Ishikawa (cell line): ENCODE results near the gene KIF17.

ENCODE experiments used
- CEBPB ChIP-seq: IDR thresholded peaks from 2 replicates; pipeline ENCODE4 v1.6.1; 2012
- CREB1 ChIP-seq: IDR thresholded peaks from 2 replicates; pipeline ENCODE4 v1.6.1; 2012; ENCODE audit warnings: low read depth
- EGR1 ChIP-seq: IDR thresholded peaks from 2 replicates; pipeline ENCODE4 v1.6.1; 2012
- EP300 ChIP-seq: IDR thresholded peaks from 2 replicates; pipeline ENCODE4 v1.6.1; 2012; ENCODE audit warnings: borderline replicate concordance
- FOXM1 ChIP-seq: IDR thresholded peaks from 2 replicates; pipeline ENCODE4 v1.6.1; 2012; ENCODE audit warnings: low read depth, borderline replicate concordance
- NFIC ChIP-seq: IDR thresholded peaks from 2 replicates; pipeline ENCODE4 v1.6.1; 2012
- RAD21 ChIP-seq: IDR thresholded peaks from 2 replicates; pipeline ENCODE4 v1.6.1; 2012; ENCODE audit warnings: low read depth
- TAF1 ChIP-seq: IDR thresholded peaks from 2 replicates; pipeline ENCODE4 v1.6.1; 2012; ENCODE audit warnings: low read depth, mild to moderate bottlenecking
- TCF12 ChIP-seq: IDR thresholded peaks from 2 replicates; pipeline ENCODE4 v1.6.1; 2012; ENCODE audit warnings: low read depth
- TEAD4 ChIP-seq: IDR thresholded peaks from 2 replicates; pipeline ENCODE4 v1.6.1; 2012
- YY1 ChIP-seq: IDR thresholded peaks from 2 replicates; pipeline ENCODE4 v1.6.1; 2012; ENCODE audit warnings: low read depth
- ZBTB7A ChIP-seq: IDR thresholded peaks from 2 replicates; pipeline ENCODE4 v1.6.1; 2012; ENCODE audit warnings: low read depth
- TF ChIP-seq, protein P1 (sequence below): IDR thresholded peaks from 2 replicates; pipeline ENCODE4 v1.6.1; 2012; ENCODE audit warnings: low read depth, mild to moderate bottlenecking
- TF ChIP-seq, protein P2 (sequence below): IDR thresholded peaks from 2 replicates; pipeline ENCODE4 v1.6.1; 2012
- TF ChIP-seq, protein P3 (sequence below): IDR thresholded peaks from 2 replicates; pipeline ENCODE4 v1.6.1; 2012

The KIF17 gene

DNA sequence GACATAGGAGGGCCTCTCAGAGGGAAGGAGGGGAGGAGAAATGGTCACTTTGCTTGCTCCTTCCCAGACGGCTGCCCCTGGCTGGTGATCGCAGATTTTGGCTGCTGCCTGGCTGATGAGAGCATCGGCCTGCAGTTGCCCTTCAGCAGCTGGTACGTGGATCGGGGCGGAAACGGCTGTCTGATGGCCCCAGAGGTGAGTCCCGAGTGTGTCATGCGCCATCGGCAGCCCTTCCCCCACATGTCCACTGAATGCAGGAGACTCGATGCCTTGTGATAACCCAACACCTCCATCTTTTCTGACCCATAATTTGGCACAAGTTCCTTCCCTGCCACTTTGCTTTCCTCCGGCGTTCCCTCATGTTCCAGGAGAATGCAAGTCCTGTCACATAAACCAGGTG, 69.4 kb downstream of the KIF17 start:
- TF ChIP-seq EP300: no peak
- no peak for TF ChIP-seq FOXM1
- TF ChIP-seq, protein P1, sequence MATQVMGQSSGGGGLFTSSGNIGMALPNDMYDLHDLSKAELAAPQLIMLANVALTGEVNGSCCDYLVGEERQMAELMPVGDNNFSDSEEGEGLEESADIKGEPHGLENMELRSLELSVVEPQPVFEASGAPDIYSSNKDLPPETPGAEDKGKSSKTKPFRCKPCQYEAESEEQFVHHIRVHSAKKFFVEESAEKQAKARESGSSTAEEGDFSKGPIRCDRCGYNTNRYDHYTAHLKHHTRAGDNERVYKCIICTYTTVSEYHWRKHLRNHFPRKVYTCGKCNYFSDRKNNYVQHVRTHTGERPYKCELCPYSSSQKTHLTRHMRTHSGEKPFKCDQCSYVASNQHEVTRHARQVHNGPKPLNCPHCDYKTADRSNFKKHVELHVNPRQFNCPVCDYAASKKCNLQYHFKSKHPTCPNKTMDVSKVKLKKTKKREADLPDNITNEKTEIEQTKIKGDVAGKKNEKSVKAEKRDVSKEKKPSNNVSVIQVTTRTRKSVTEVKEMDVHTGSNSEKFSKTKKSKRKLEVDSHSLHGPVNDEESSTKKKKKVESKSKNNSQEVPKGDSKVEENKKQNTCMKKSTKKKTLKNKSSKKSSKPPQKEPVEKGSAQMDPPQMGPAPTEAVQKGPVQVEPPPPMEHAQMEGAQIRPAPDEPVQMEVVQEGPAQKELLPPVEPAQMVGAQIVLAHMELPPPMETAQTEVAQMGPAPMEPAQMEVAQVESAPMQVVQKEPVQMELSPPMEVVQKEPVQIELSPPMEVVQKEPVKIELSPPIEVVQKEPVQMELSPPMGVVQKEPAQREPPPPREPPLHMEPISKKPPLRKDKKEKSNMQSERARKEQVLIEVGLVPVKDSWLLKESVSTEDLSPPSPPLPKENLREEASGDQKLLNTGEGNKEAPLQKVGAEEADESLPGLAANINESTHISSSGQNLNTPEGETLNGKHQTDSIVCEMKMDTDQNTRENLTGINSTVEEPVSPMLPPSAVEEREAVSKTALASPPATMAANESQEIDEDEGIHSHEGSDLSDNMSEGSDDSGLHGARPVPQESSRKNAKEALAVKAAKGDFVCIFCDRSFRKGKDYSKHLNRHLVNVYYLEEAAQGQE: no peak
- TF ChIP-seq, protein P2, sequence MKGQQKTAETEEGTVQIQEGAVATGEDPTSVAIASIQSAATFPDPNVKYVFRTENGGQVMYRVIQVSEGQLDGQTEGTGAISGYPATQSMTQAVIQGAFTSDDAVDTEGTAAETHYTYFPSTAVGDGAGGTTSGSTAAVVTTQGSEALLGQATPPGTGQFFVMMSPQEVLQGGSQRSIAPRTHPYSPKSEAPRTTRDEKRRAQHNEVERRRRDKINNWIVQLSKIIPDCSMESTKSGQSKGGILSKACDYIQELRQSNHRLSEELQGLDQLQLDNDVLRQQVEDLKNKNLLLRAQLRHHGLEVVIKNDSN: no peak
- TF ChIP-seq TEAD4: no peak
- TF ChIP-seq TAF1: no peak
- TF ChIP-seq, protein P3, sequence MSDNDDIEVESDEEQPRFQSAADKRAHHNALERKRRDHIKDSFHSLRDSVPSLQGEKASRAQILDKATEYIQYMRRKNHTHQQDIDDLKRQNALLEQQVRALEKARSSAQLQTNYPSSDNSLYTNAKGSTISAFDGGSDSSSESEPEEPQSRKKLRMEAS: no peak
- no peak for TF ChIP-seq NFIC
- no peak for TF ChIP-seq TCF12
- TF ChIP-seq ZBTB7A: no peak
- TF ChIP-seq EGR1: no peak
- TF ChIP-seq YY1: no peak
- TF ChIP-seq RAD21: no peak
- no peak for TF ChIP-seq CREB1

DNA sequence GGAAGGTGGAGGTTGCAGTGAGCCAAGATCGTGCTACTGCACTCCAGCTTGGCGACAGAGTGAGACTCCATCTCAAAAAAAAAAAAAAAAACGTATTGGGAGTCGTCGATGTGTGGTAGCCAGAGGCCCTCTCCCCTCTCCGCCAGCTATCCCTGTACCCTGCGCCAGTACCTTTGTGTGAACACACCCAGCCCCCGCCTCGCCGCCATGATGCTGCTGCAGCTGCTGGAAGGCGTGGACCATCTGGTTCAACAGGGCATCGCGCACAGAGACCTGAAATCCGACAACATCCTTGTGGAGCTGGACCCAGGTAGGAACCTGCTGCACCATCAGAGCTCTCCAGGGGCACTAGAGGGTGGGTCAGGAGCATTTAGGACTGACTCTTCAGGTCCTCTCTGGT, 72.4 kb downstream of the KIF17 start:
- no peak for TF ChIP-seq RAD21
- TF ChIP-seq, protein P2: no peak
- TF ChIP-seq NFIC: no peak
- TF ChIP-seq EP300: no peak
- TF ChIP-seq EGR1: no peak
- TF ChIP-seq, protein P3: no peak
- TF ChIP-seq ZBTB7A: no peak
- no peak for TF ChIP-seq TEAD4
- no peak for TF ChIP-seq FOXM1
- no peak for TF ChIP-seq CEBPB
- no peak for TF ChIP-seq CREB1
- no peak for TF ChIP-seq TAF1
- TF ChIP-seq, protein P1: no peak
- TF ChIP-seq YY1: no peak
- no peak for TF ChIP-seq TCF12

DNA sequence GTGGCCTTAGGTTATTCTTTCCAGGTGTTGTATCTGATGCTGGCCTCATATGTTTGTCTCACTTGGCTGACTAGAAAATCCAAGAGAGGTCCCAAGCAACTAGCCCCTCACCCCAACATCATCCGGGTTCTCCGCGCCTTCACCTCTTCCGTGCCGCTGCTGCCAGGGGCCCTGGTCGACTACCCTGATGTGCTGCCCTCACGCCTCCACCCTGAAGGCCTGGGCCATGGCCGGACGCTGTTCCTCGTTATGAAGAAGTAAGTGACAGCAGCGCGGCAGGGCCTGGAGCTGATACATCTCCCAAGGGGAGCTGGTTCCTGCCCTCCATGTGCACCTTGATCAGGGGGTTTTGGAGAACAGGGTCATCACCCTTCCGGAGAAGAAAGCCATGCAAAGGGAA, 73.4 kb downstream of the KIF17 start:
- no peak for TF ChIP-seq NFIC
- TF ChIP-seq, protein P1: no peak
- TF ChIP-seq, protein P3: no peak

DNA sequence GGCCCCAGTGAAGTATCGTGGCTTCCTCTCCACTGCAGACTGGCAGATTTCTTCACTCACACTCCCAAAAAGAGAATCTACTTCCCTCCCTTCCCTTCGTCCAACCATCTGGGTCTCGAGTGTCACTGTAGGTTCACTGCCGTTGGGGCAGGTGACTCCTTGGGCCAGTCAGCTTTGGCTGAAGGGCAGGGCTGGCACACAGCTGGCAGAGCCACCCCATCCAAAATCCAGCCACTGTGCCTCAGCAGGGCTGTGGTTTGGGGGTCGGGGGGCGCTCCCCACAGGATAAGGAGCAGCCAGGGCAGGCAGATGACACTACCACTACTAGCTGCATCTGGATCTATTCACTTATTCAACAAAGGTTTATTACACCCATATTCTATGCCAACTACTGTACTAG, 74.7 kb downstream of the KIF17 start:
- TF ChIP-seq, protein P1: no peak
- no peak for TF ChIP-seq TAF1
